GM10266 (cell line): ENCODE results near the gene SSC5D.

ENCODE experiments used
- DNase-seq: peaks from one replicate; pipeline ENCODE4 v3.0.0; 2012; ENCODE audit errors: extremely low spot score
- CTCF ChIP-seq: IDR thresholded peaks from 2 replicates; pipeline ENCODE4 v1.5.1; 2012; ENCODE audit warnings: mild to moderate bottlenecking, low read depth; ENCODE audit not compliant: control insufficient read depth, insufficient read depth; ENCODE audit errors: missing control alignments

SSC5D gene

GRCh38 chr19:55504252-55504603 lies 16.0 kb downstream of the SSC5D start:
- TF ChIP-seq CTCF, result no peak

GRCh38 chr19:55504981-55505380 lies 16.7 kb downstream of the SSC5D start:
- TF ChIP-seq CTCF, result no peak
- no peak for DNase-seq

More at GRCh38 chr19:55504252-55504603, 16.0 kb downstream of the SSC5D start:
- no peak for DNase-seq

- no peak for TF ChIP-seq CTCF
- no peak for DNase-seq
Observed at GRCh38 chr19:55508120-55508519, 19.9 kb downstream of the SSC5D start.

- peak; percentile 95 for TF ChIP-seq CTCF
- DNase-seq, result peak; percentile 100
Observed at GRCh38 chr19:55516878-55517620, 28.8 kb downstream of the SSC5D start.

- no peak for TF ChIP-seq CTCF
- no peak for DNase-seq
Observed at GRCh38 chr19:55519451-55520311, 31.4 kb downstream of the SSC5D start.

- no peak for DNase-seq
- no peak for TF ChIP-seq CTCF
Observed at GRCh38 chr19:55520691-55521292, 32.6 kb downstream of the SSC5D start.
